Measurements from ENCODE around the gene MAPK7. TPM values are rescaled to one million over a fixed set of nuclear protein-coding genes. Genes with fewer than 3 reads are reported as not detected.

Gene MAPK7
- total RNA-seq, 3 donors from 2014 or later, result 21.4 to 39.0 (median 22.7) TPM

GRCh38 chr17:19335951-19336631 lies 42.2 kb upstream of the MAPK7 start:
- intact Hi-C loops (cut with DNase I; ENCODE audit: low total_unique reads), result no loop called here
- Histone ChIP-seq H3K4me3 (no peak overlapping the region), H3K27me3 (no peaks in the 10 kb centered on the region), H3K27ac (no peak overlapping the region), H3K4me1 (peaks cover 0 to 7% of the 10 kb centered on the region in 2 donors), H3K36me3 (no peaks in the 10 kb centered on the region), H3K9me3 (no peaks in the 10 kb centered on the region)
- TF ChIP-seq POLR2A (IDR thresholded peaks at IDR 0.05) (no peak), CTCF (IDR thresholded peaks at IDR 0.05) (no peak), POLR2AphosphoS5 (IDR thresholded peaks at IDR 0.05) (no peak)
- no peak for DNase-seq (ENCODE audit: low spot score in 2 of 2)

DNA sequence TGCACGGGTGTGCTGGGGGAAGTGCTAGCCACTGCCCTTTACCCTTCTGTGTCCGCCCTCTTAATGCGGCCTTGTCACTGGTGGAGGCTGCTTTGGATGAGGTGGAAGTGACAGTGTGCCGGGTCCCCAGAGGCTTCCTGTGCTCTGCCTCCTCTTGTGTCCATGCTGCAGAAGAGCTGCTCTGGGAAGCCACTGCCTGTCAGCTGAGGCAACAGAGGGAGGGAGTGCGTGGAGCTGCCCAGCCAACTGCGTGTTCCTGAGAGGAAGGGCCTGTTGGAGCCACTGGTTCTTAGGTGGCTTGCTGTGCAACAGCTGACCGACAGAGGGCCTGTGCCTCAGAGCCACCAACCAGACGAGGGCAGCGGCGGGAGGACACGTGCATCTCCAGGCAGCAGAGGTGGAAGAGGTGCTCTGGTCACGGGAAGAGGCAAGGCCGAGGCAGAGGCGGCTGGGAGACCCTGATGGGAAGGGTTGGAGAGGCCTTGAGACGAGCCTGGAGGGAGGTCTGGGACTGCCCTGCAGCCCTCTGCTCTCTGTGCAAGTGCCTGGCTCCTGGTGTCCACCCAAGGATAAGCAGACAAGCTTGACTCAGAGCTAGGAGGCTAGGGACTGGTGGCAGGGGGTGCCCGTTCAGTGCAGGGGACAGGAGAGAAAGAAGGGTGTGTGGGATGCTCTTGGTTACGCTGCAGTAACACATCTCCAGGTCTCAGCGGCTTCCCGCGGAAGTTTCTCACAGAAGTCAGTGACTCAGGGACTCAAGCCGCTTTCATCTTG lies 41.2 kb upstream of the MAPK7 start:
- TF ChIP-seq CTCF (IDR thresholded peaks at IDR 0.05), result peak in 1 of 3 donors; percentile 60
- no peak for TF ChIP-seq POLR2A (IDR thresholded peaks at IDR 0.05)
- TF ChIP-seq POLR2AphosphoS5 (IDR thresholded peaks at IDR 0.05), result peak in 1 of 3 donors; percentile 17
- Histone ChIP-seq H3K36me3 (no peaks in the 10 kb centered on the region), H3K27ac (peak overlapping the region; percentile 11 to 57), H3K4me3 (no peak overlapping the region), H3K4me1 (peaks cover 0 to 7% of the 10 kb centered on the region in 2 donors), H3K9me3 (no peaks in the 10 kb centered on the region), H3K27me3 (no peaks in the 10 kb centered on the region)
- intact Hi-C loops (cut with DNase I; ENCODE audit: low total_unique reads), result no loop called here
- DNase-seq (ENCODE audit: low spot score in 2 of 2), result no peak

DNA sequence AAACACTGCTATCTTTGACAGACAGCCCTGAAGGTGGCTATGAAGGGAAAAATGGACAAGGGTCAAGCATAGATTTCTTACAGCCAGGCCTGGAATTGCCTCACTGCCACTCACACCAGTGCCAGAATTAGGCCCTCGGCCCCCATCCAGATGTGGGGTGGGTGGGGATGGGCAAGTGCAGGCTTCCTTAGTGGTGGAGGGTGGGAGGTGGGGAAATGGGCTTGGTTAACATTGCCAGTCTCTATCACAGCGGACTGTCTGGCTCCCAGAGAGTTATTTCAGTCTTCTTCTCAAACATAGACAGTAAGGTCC lies 40.6 kb upstream of the MAPK7 start:
- Histone ChIP-seq H3K4me1 (peaks cover 0 to 7% of the 10 kb centered on the region in 2 donors), H3K9me3 (no peaks in the 10 kb centered on the region), H3K27ac (peak overlapping the region; percentile 11 to 57), H3K4me3 (no peak overlapping the region), H3K27me3 (no peaks in the 10 kb centered on the region), H3K36me3 (no peaks in the 10 kb centered on the region)
- no peak for DNase-seq (ENCODE audit: low spot score in 2 of 2)
- TF ChIP-seq CTCF (IDR thresholded peaks at IDR 0.05) (no peak), POLR2AphosphoS5 (IDR thresholded peaks at IDR 0.05) (no peak), POLR2A (IDR thresholded peaks at IDR 0.05) (no peak)
- intact Hi-C loops (cut with DNase I; ENCODE audit: low total_unique reads), result no loop called here

GRCh38 chr17:19338031-19338990 lies 40.0 kb upstream of the MAPK7 start:
- H3K4me3 ChIP-seq, result no peak overlapping the region
- intact Hi-C loops (cut with DNase I; ENCODE audit: low total_unique reads), result no loop called here
- peak overlapping the region; percentile 11 to 57 for H3K27ac ChIP-seq
- peaks cover 0 to 7% of the 10 kb centered on the region in 2 donors for H3K4me1 ChIP-seq
- H3K36me3 ChIP-seq, result no peaks in the 10 kb centered on the region
- no peaks in the 10 kb centered on the region for H3K9me3 ChIP-seq
- TF ChIP-seq POLR2A (IDR thresholded peaks at IDR 0.05) (no peak), CTCF (IDR thresholded peaks at IDR 0.05) (peak; percentile 69 to 87 (median 69))
- H3K27me3 ChIP-seq, result no peaks in the 10 kb centered on the region
- peak; percentile 57 to 78 for DNase-seq (ENCODE audit: low spot score in 2 of 2)

Data from breast epithelium (tissue), 4 donors.